Right lung (tissue), 5 donors: ENCODE results near the gene KIRREL3. TPM values are rescaled to one million over a fixed set of nuclear protein-coding genes. Genes with fewer than 3 reads are reported as not detected.

Experiments used
- DNase-seq, 2 donors: peaks; one replicate each; pipeline ENCODE4 v3.0.0-alpha.2; 2013
- polyA plus RNA-seq, 5 donors: library from polyadenylated mRNA; unstranded; fragments of 120-200 nt; gene quantifications; one replicate each; pipeline versions ENCODE4 v1.2.1 to v1.2.3, GENCODE V29; 2013; ENCODE audit warnings: inconsistent platforms in 1 of 5, low replicate concordance in 1 of 5; ENCODE audit not compliant: insufficient read length in 5 of 5, insufficient read depth in 1 of 5

KIRREL3 gene
- polyA plus RNA-seq, 5 donors, result 1.1 to 3.0 (median 2.1) TPM

DNA sequence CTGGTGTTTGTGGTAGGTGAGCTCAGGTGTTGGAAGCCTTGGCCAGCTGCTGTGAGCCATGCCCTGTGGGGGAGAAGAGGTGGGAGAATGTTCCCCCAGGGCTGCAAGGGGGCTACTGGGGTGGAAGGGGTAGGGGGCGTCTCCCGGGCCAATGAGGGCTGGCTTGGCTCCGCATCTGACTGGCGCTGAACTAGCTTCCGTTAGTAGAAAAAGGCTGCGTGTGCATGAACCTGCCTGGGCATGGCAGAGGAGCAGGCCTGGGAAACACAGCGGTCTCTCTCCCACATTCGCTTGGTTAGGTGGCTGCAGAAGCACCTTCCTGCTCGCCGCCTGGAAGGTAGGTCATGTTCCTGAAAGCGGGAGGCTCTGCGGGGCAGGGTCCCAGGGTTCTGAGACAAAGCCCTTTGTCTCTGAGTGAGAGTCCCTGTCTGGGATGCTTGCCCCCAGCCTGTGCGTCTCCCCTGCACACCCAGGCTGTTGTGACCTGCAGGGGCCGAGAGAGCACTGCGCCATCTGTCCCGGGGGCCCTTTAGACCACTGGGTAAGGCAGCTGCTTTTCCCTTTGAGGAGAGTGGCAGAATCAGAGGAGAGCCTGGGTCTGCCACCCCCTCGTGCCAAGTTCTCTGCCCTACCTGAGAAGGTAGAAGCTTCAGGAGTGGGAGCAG lies 466.3 kb downstream of the KIRREL3 start:
- DNase-seq, result no peak

DNA sequence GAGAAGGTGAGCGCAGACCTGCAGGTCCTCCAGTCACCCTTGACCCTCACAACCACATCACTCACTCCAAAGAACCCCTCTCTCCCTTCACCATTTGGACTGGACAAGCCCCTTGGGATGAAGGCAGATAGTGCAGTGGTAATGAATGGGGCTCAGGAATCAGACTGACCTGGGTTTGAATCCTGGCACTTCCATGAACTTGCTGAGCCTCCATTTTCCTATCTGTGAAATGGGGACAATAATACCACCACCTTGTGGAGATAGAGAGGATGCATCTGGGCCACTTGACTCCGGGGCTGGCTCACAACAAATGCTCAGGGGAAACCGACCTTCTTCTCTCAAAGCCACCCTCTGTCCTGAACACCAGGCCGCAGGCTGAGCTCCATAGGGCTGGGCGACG lies 467.0 kb downstream of the KIRREL3 start:
- DNase-seq, result no peak

DNA sequence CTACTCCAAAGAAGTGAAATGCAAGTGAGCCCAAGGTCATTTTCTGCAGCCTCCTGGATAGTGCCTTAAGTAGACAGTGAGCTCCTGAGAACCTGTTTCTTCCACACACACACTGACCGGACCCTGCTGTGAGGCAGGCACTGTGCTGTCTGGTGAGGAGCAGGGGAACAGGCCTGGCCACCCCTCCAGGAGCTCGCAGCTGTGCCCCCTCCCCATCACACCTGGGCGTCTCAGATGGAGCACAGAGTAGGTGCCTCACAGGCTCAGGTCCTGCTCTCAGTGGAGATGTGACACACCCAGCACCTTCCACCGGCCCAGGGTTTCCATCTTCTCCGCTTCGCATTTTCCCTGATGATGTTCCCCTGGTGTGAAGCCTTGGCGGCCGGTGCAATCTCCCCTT lies 470.2 kb downstream of the KIRREL3 start:
- DNase-seq, result no peak

DNA sequence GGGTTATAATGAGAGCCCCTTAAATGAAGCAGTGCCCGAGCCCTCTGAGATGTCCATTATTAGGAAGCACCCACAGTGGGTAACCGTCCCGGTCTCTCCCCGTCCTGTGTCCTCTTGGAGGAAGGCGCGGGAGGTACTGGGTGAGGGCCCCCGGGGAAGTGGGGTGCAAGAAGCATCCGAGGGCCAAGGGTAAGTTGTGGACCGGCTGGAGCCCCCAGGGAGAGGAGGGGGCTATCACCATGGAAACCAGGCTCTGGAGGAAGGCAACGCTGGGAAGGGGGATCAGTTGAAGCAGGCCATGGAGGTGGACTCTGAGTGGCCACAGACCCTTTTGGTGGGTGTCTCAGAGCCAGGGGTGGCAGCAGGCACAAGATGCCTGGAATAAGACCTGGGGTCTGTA lies 471.5 kb downstream of the KIRREL3 start:
- DNase-seq, result no peak

DNA sequence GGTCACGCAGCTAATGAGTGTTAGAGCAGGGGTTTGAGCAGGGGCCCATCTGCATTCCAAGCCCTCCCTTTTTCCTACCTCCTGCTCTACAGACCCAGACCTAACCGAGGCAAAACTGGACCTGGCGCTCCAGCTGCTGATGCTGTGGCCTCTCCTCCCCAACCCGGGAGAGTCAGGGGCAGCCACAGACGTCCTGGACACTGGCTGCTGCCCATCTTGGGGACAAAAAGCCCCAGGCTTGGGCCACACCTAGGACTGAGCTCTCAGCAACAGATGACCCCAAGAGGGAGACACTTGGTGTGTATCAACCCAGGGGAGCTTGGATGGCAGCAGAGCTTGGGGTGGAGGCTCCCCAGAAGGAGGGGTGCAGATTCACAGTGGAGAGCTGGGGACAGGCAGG lies 472.5 kb downstream of the KIRREL3 start:
- no peak for DNase-seq

DNA sequence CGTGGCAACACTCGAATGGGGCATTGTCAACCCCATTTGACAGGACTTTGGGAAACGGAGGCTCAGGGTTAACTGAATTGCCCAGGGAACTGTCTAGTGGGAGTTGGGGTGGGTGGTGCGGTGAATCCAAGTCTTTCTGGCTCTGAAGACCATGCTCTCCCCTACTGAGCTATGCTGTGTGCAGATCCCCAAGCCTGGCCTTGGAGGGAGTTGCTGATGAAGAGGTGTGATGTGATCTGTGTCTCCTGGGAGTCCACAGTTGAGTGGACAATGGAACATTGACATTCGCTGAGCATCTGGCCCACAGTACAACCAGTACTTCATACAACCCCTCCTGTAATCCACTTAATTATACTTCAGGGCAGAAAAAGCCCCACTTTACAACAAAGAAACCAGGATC lies 472.9 kb downstream of the KIRREL3 start:
- DNase-seq, result peak; percentile 61 to 64

DNA sequence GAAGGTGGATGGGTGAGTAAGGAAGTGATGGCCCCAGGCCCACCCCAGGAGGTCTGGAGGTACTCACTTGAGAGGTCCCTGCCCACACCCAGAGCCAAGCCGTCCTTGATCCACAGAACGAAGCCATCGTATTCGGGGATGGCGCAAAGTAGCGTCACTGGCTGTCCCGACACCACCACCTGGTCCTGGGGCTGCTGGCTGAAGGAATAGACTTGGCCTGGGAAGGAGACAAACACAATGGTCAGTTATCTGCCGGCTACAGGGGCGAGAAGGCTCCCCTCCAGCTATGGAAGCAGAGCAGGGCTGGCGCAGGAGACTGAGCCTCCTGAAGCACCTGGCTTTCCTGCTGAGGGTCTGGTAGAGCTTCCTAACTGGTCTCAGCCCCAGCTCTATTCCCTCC lies 474.1 kb downstream of the KIRREL3 start:
- DNase-seq, result no peak

DNA sequence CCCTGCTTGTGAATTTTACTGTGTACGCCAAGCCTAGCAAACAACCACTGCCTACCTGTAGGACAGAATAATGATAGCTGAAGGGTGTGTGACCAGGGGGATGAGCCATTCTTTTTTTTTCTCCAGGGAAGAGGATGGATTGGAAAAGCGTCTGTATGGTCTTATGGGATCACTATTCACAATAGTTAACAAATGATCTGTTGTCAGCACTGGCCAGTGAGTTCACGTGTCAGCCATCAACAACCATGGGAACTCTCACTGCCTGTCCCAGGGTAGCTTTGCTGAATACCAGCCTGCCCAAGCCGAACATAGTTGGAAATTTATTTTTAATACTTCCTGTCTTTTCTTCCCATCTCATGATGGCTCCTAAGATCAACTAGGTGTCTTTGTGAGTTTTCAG lies 474.9 kb downstream of the KIRREL3 start:
- DNase-seq, result no peak

DNA sequence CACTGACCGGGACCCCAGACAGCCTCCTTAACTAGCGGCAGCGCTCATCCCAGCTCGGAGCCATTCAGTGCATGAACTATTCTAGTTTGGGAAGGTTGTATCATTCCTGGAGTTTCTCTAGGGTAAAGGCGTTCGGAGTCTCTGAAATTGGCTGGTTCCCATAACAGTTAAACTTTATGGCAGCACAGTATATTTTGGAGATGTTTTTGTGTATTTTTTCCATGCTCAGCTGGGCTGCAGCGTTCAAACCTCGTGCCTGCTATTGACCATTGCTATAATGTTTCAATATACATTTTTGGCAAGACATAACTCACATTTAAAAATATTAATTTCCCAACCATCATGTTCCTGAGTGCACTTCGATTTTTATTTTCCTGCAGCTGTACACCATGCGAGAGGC lies 475.4 kb downstream of the KIRREL3 start:
- no peak for DNase-seq

DNA sequence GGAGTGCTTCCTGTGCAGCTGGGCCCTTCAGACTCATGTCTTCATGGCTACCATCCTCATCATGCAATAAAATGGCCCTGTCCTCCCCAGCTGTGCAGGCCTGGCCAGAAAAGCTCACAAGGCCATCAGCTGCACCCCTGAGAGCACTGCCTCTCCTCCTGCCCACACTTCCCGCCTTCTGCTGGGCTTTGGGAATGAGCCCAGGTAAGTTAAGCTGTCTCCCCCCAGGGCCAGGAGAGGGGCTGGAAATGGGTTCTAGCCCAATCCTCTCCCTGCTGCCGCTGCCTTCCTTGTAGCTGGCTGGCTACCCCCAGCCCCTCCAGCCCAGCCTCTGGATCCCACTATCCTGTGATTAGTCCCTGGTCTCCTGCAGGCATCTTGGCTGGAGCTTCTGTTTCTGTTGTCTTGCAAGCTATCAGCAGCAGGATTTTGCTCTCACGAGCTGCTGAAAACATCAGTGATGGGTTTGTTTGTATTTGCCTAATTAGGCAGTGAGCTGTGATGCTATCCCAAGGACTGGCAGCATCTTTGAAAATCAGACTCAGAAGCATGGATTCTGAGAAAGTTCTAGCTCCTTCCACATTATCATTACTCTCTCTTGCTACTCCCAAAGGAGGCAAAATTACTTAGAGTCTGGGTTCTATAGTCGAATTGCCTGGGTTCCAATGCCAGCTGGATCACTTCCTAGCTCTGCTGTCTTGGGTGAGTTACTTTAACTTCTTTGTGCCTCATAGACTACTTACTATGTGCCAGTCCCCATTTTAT lies 476.9 kb downstream of the KIRREL3 start:
- no peak for DNase-seq

DNA sequence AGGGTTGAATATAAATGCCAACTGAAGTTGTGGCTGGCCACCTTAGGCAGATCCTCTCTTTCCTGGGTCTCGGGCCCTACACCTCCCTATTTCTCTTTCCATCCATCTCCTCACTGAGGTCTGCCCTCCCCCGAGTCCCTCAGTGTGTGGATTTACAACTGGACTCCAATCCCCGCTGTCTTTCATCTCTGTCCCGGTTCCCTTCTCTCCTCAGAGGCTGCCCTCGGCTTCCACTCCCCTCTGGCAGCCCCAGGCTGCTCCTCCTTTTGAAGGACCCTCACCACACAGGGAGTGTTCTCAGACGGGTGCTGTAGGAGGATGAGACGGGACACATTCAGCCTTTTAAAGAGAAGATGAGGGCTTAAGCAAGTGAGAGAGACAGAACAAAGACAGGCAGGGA lies 478.0 kb downstream of the KIRREL3 start:
- no peak for DNase-seq

DNA sequence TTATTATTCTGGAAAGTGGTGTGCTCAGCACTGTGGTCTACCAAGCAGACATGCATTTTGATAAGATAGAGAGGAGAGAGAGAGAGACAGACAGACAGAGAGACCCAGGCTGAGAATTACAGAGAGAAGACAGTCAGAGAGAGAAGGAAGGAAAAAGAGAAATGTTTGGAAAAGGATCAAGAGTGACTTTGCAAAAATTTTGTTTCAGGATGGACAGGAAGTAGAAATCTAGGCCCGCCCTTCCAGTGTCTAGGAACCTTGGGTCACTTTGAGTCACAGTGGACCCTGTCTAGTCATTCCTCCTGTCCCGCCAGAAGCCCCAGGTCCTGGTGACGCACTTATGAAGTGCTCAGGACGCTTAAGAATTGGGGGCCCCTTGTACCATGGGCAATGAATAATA lies 478.4 kb downstream of the KIRREL3 start:
- no peak for DNase-seq

DNA sequence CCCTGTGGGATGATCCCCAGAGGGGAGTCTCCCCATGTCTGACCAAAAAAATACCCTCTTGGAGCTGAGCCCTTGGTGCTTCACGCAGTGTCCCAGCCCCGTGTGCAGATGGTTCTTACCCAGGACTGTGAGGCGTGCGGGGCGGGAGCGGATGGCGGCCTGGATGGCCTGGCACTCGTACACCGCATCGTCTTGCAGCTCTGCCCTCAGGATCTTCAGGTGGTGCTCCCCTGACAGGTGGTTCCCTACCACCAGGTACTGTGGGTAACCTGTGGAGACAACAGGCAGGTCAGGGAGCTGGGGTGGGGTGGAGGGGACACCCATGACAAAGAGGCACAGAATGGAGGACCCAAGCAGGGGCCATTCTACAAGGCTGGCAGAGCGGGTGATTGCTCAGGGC lies 479.4 kb downstream of the KIRREL3 start:
- DNase-seq, result no peak

DNA sequence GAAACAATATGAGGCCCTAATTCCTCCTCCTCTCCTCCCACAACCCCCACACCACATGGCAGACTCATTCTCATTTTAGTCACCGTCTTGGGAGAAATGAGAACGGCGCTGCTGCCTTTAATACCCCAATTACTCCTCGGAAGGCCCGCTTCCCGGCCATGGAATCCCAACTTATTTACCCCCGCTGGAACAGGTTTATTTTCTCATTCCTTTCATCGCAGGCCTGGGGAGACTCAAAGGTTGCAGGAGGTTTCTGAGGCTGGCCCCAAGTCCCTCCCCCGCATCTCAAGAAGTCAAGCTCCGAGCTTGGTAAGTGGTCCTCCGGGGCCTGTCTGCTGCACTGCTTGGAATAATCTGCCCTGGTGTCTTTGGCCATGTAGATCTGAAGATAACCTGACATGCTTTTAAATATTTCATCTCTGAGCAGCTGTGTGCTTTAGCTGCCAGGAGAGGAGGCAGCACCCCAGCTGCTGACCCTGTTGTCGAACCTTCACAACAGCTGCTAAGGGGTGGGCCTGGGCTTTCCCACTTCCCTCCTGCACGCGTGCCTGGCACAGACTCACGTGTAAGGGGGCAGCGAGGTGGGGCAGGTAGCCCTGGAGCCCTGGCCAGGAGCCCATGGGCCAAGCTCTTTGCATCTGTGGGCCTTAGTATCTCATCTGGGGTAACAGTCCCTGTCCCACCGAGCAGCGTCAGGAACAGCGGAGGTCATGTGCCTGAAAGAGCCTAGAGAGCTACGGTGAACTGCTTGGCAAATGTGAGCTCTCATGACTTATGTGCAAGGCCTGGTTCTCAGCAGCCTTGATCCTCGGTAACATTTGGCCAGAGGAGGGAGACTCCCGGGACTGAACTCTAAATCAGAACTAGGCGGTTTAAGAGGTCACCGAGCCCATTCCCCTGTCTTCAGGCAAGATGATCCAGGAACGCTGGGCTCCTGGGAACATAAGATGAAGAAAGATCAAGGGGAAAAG lies 480.5 kb downstream of the KIRREL3 start:
- DNase-seq, result no peak

DNA sequence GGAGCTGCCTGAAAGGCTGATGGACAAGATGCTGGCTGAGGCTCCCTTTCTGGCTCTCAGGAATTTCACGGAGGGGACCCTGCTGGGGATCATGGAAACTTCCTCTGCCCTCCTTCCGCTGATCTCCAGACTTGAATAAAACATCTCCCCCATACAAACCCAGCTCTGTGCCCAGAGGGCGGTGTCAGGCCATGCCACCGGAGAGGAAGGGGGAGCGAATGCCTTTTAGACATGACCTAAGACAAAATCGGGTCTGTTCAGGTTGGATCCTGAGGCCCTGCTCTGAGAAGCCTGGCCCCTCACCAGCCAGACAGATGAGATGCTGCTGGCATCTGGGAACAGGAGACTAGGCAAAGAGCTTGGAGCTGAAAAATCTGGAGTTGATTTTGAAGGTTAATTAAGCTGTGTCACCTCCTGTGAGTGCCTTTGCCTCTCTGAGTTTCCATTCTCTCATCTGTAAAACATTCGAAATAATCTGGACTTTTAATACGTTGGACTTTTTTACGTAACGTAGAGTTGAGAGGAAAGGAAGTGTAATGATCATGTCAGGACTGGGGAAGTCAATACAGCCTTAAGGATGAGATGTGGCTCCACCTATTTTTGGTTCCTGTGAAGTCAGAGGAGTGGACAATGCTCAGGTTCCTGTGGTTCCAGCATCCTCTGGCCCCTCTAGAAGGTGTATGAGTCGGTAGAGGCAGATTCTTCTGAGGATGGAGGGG lies 481.4 kb downstream of the KIRREL3 start:
- no peak for DNase-seq

DNA sequence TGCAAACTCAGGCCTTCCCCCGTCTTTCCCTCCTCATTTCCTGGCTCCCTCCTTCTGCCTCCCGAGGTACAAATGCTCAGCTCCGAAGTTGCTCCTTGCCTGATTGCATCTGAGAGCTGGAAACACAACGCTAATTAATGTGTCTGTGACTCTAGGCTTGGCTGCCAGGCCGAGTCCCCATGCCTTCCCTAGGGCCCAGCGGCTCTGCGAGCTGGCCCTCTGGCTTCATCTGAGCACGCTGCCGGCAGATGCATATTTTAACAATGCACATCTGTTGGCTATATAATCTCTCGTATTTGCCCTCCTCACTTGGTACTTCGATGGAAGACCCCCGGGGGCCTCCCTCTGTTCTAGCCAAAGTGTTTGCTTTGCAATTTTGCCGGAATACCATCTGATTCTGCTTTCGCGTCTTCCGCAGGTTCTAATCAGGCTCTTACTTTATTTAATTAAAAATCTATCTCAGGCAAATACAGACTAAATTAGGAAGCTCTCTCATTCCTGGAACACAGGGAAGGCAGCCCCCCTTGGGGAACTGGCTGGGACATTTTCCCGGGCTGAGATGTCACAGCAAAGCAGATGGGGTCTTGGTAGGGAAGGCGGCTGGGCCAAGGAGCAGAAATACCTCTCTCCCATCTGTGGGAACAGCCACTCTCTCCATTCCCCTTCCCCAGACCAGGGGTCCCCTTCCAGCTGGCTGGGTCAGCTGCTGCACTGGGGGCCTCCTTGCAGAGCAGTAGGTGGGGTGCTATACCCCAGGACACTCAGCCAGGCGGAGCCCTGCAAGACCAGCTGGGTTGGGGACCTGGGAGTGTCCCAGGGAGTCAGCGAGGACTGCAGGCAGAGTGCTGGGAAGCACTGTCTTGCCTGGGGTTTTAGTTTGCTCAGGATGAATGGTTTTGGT lies 482.2 kb downstream of the KIRREL3 start:
- no peak for DNase-seq

DNA sequence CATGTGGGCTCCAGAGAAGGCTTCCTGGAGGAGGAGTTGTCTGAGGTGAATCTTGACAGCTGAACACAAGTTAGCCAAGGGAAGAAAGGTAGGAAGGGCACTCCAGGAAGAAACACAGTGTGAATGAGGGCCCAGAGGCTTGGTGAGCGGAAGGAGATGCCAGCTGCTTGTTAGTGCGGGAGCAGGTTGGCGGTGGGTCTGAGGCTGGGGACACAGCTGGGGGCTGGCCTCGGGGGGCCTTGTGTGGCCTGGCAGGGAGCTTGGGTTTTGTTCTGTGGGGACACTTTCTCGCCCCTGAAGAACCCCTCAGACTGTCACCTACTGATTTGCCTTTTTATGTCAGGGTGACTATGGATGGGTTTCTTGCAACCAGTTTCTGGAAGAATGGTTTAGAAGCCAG lies 485.1 kb downstream of the KIRREL3 start:
- no peak for DNase-seq

DNA sequence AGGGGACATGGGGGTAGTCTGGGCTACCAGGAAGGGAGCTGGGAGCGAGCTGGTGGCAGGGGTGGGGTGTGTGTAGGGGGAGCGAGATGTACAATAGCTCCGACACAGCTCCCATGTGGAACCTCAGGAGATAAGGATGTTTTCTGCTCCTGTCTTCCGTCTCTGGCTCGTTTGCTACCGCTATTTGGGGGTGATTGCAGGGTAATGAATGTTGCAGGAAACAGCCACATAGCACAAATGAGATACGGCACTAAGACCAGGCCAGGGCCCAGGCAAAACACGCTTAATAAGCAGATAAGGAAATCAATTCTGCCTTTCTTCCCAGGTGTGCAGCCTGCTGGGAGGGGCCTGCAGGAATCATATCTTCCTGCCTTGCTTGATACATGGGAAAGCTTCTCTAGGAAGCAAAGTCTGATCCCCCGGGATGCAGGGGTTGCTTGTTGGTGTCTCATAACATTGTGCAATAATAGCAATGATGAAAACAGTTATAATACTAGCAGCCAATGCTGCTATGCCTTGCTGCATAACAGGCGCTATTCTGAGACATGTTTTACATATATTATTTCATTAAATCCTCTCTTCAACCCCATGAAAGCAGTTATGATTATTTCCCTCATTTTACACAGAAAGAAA lies 486.4 kb downstream of the KIRREL3 start:
- no peak for DNase-seq

DNA sequence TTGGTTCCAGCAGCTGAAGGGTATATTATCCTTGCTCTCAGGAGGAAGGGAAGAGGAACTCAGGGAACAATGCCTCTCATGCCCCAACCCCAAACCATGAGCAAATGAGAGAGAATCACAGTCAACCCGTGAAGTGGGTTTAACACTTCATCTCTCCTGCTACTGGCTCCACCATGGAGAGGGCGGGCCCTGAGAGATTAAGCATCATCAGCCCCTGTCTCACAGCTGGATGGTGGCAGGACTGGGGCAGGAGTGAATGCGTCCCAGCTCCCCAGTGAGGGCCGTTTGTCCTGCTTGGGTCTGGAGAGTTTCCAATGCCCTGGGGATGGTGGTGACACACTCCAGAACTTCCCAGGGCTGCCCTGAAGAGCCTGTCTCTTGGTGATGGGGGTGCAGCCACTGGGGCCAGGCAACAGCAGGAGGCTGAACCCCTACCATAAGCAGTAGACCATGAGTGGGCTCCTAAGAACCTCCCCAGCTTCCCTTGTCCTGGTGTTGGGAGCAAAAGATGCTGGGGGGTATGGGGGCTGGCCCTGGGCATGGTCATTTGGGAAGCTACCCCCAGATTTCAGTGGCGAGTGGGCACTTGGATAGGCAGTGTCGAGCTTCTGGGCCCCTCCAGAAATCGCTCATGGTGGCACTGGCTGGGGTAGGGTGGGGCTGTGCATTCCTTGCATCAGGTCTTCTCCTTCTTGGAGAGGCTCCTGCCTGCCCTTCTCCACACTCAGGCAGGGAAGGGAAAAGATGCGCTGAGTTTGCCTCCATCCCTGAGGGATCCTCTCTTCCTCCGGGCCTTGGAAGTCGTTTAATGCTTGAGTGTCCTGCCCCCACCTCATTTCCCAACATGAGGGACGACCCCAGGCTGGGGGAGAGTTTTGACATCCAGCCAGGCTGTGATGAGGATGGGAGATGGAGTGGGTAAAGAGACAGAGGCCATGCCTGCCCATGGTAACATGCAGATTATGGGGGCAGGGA lies 487.5 kb downstream of the KIRREL3 start:
- DNase-seq, result no peak
